NCI-H460 (cell line): Measurements from ENCODE around the gene LAMB1. TPM values are rescaled to one million over a fixed set of nuclear protein-coding genes. Genes with fewer than 3 reads are reported as not detected.
A peak's percentile ranks its signal among the peaks of the same experiment; 100 is the strongest.
"Not testable (repeated sequence)": the region's sequence is repeated elsewhere in the genome, so short reads cannot be mapped to it uniquely, and the experiment has no call there.

Experiments
- DNase-seq: peaks from one replicate; pipeline ENCODE4 v3.0.0-alpha.2; 2016; ENCODE audit warnings: low read depth; ENCODE audit errors: extremely low read depth
- polyA plus RNA-seq: library from polyadenylated mRNA; depleted of rRNA; stranded (reverse); fragments of >200 nt; gene quantifications from 2 replicates; pipeline ENCODE4 v1.2.3, GENCODE V29; 2014; cell fraction: nucleus; rRNA removed
- total RNA-seq: library from RNA; depleted of rRNA; stranded (reverse); fragments of >200 nt; shearing (Covaris generic); gene quantifications from 2 replicates; pipeline ENCODE4 v1.2.3, GENCODE V29; 2014; rRNA removed

Gene LAMB1
- total RNA-seq, result 144 and 146 TPM in 2 replicates
- polyA plus RNA-seq, result 96.9 and 160 TPM in 2 replicates

GRCh38 chr7:108002726-108003598 lies at the start of gene LAMB1:
TSS of gene LAMB1 (minus strand) at chr7:108003161. CDS start at chr7:108002885, 276 bp downstream.
- DNase-seq, result peak; percentile 48

GRCh38 chr7:108051454-108051853 lies 48.5 kb upstream of the LAMB1 start:
- DNase-seq, result no peak

GRCh38 chr7:108049962-108050361 lies 47.0 kb upstream of the LAMB1 start:
- DNase-seq, result no peak

GRCh38 chr7:108048422-108048821 lies 45.5 kb upstream of the LAMB1 start:
- no peak for DNase-seq

GRCh38 chr7:108046952-108047506 lies 44.1 kb upstream of the LAMB1 start:
- no peak for DNase-seq

GRCh38 chr7:108045669-108046068 lies 42.7 kb upstream of the LAMB1 start:
- DNase-seq, result no peak

- no peak for DNase-seq
Observed at GRCh38 chr7:108045154-108045553, 42.2 kb upstream of the LAMB1 start.

- DNase-seq, result no peak
Observed at GRCh38 chr7:108044345-108044744, 41.4 kb upstream of the LAMB1 start.

DNA sequence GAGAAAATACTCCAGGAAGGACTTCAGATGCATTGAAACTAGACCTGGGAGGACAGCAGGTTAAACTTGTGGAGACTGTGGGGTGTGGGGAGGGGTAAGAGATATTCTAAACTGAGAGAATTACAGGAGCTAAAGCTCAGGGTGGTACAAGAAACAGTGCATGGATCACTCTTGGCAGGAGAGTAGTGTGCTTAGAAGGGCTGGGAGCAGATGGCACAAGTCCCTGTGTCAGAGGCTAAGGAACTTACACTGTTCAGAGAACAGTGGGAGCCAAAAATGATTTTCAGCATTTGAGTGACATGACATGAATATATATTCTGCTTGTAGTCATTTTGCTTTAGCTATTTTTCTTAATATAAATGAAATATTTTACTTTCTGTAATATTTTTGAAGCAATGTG lies 36.0 kb upstream of the LAMB1 start:
- no peak for DNase-seq

DNA sequence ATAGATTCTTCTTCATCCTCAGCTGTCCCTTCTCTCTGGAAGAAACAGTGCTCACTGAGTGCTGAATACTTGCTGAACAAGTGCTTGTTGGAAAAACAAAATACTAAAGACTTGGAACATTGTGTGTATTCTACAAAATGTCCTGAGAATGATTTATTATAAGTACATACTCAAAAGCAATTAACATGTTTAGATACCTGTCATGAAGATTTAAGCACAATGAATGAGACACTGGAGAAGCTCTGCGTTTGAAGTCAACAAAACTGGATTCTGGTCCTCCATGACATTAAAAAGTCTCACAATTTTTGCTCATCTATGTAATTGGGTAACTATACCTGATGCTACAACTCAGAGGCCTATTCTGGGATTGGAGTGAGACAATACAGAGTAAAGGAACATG lies 34.8 kb upstream of the LAMB1 start:
- DNase-seq, result no peak

DNA sequence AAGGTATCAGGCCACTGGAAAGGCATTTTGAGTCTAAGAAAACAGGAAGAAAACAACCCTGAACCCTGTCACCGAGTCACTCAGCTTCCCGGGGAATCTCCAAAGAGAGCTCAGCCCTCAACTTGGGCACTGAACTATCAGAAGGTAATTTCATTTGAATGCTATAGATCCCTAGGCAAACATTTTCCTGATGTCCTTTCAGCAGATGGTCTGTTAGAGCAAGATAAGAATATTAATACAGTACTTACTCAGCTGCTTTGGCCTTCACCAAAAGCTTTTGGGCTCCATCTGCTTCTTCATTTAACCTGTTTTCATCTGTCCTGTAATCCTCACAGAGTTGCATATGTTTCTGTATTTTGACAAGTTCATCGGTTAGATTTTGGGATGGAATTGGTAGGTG lies 34.2 kb upstream of the LAMB1 start:
- DNase-seq, result no peak

DNA sequence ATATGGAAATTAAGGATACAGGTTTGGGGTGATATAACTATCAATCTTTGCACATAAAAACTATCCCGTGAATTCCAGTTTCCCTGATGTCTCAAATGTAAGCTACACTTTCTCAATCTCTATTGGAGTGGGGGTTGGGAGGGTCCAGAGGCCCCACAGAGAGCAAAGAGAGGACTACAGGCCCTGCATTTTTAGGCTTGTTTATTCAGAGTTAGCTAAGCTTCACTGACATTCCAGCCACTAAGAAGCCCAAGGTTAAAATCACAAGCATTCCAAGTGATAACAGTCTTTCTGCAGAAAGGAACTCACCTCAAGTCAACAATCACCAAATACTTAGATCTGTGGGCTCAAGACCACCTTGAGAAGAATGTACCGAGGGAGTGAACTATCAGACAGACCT lies 31.6 kb upstream of the LAMB1 start:
- no peak for DNase-seq

DNA sequence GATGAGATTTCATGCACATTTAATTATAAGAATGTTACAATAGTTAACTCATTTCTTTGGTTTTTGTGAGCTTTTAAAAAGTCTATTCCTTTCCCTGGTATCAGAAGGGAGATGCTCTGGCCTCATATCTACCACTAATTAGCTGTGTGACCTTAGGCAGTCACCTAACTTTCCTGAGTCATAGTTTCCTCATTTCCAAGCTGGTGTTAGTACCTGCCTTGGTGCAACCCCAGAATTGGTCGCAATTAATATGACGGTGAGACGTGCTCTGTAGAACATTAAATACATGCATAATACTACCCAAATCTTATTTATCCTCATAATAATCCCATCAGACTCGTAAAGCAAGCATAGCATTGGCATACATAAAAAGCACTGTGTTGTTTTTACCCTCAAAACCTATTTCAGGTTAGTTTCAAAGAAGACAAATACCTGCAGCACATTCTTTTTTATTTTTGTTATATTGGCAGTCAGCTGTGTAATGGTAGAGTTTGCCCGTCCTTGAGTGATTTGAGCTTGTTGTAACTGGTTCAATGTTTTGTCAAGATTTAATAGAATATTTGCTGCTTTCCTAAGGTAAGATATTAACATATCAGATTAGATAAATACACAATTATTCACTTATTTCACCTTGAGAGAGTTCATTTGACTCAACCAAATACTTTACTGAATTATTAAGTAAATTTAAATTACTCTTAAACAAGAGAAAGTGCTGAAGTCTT lies 31.0 kb upstream of the LAMB1 start:
- no peak for DNase-seq

GRCh38 chr7:108033309-108033708 lies 30.3 kb upstream of the LAMB1 start:
- not testable (repeated sequence) for DNase-seq

DNA sequence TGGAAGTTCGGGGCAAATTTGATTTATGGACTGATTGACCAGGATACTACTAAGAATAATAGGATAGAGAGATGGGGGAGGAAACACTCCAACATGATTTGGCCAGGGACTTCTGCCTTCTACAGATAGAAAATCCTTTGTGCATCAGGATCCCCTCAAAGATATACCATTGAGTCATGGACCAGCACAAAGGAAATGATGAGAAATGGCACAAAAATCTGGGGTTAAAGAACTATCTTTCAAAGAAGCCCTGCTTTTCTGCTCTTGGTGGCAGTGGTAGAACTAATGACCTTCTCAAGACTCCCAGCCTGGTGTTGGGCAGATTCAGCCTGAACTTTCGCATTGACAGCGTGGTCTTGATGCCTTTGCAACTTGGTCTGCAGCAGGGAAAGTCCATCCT lies 27.6 kb upstream of the LAMB1 start:
- DNase-seq, result no peak

DNA sequence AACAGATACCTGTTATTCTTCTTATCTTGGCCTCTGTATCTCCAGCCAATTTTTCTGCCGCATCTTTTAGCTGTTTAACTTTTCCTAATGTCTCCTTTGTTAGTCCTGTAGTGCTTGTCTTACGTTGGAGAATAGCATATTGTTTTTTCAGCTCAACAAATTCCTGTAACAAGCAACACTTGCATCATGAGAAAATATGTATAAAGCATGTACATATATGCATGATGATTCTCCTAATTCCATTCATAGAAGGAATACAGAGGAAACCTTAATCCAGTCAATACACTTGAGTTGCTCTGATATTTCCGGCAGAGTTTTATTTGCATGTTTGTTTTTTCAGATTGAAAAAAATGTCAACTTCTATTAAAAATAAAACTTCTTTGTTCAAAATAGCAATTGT lies 26.1 kb upstream of the LAMB1 start:
- DNase-seq, result no peak

GRCh38 chr7:108028111-108028510 lies 25.1 kb upstream of the LAMB1 start:
- DNase-seq, result no peak

- no peak for DNase-seq
Observed at GRCh38 chr7:108027239-108027638, 24.3 kb upstream of the LAMB1 start.

GRCh38 chr7:108026647-108027046 lies 23.7 kb upstream of the LAMB1 start:
- no peak for DNase-seq

DNA sequence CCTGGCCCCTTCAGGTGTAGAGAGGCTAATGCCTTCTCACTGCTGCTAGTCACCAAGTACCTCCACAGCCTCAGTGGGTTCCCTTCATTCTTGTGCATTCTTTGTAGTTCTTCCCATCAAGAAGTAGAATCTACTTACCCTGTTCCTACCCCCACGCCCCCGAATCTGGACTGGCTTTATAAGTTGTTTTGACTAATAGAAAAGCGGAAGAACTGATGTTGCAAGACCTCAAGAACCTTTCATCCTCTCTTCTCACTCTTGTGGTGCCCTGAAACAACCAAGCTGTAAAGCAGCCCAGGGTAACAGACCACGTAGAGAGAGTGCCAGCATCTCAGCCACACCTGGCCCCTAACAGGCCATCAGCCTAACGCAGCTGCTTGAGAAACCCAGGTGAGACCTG lies 23.2 kb upstream of the LAMB1 start:
- no peak for DNase-seq

DNA sequence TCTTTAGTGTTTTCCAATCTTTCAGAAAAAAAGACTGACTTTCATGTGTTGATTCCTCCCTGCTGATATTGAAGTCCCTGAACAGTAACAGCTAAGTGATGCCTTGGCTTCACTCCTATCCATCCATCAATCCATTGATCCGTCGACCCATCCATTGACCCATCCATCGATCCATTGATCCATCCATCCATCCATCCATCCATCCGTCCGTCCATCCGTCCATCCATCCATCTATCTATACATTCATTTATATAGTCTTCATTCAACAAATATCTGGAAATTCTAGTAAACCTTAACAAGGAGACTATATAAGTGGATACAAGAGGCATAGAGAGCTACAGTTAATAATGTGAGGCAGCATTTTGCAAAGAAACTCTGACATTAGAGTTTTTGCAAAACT lies 21.6 kb upstream of the LAMB1 start:
- DNase-seq, result no peak

GRCh38 chr7:108020585-108020984 lies 17.6 kb upstream of the LAMB1 start:
- no peak for DNase-seq
